ENCODE data around the gene MTCP1. TPM values are rescaled to one million over a fixed set of nuclear protein-coding genes. Genes with fewer than 3 reads are reported as not detected.

Gene MTCP1
- total RNA-seq, 1 donor from 2014 or later: 15.7 TPM

GRCh38 chrX:155053656-155054055, 17.3 kb downstream of the MTCP1 start:
- no peak for DNase-seq

- DNase-seq: no peak
These were observed 18.0 kb downstream of the MTCP1 start for GRCh38 chrX:155052738-155053498.

GRCh38 chrX:155048977-155049619, 21.8 kb downstream of the MTCP1 start:
- DNase-seq: no peak

GRCh38 chrX:155046811-155047528, 24.0 kb downstream of the MTCP1 start:
- DNase-seq: no peak

- no peak for DNase-seq
These were observed 24.7 kb downstream of the MTCP1 start for GRCh38 chrX:155046129-155046810.

GRCh38 chrX:155035688-155036087, 35.2 kb downstream of the MTCP1 start:
- no peak for DNase-seq

GRCh38 chrX:155031657-155032056, 39.3 kb downstream of the MTCP1 start:
- DNase-seq: no peak

GRCh38 chrX:155028877-155029291, 42.1 kb downstream of the MTCP1 start:
- no peak for DNase-seq

GRCh38 chrX:155028129-155028528, 42.8 kb downstream of the MTCP1 start:
- no peak for DNase-seq

- peak; percentile 50 for DNase-seq
These were observed 43.3 kb downstream of the MTCP1 start for GRCh38 chrX:155027509-155028066.

- DNase-seq: peak; percentile 94
These were observed 44.0 kb downstream of the MTCP1 start, which contains the start of gene FUNDC2 for GRCh38 chrX:155026727-155027508. Gene FUNDC2 (plus strand): TSS chrX:155026844. CDS start chrX:155026939, 95 bp downstream.

- no peak for DNase-seq
These were observed 44.6 kb downstream of the MTCP1 start for GRCh38 chrX:155026420-155026726.

- DNase-seq: no peak
These were observed 46.8 kb downstream of the MTCP1 start for GRCh38 chrX:155023907-155024833.

GRCh38 chrX:155022585-155022984, 48.4 kb downstream of the MTCP1 start, which contains the start of gene F8:
Gene F8 (minus strand): TSS chrX:155022723. CDS start chrX:155022552, 171 bp downstream.
- DNase-seq: no peak

GRCh38 chrX:155020591-155020990, 50.3 kb downstream of the MTCP1 start:
- no peak for DNase-seq

Other genes starting within 250 kb of the MTCP1 start
- not detected for gene SMIM9, start 236.5 kb downstream of the MTCP1 start, total RNA-seq
- gene F8A1, start 184.8 kb downstream of the MTCP1 start, total RNA-seq: 1.4 TPM
- 3.1 TPM for gene F8, start 48.4 kb downstream of the MTCP1 start, total RNA-seq
- gene FUNDC2, start 44.3 kb downstream of the MTCP1 start, total RNA-seq: 32.3 TPM
- gene CMC4, start within 50 bp of the MTCP1 start, total RNA-seq: 6.1 TPM
- gene BRCC3, start 372 bp upstream of the MTCP1 start, total RNA-seq: 12.1 TPM
- 46.5 TPM for gene VBP1, start 145.3 kb upstream of the MTCP1 start, total RNA-seq
- 0.30 TPM for gene RAB39B, start 193.4 kb upstream of the MTCP1 start, total RNA-seq